Endothelial cell of umbilical vein (primary cell): ENCODE data around the gene PIK3C2G. TPM values are rescaled to one million over a fixed set of nuclear protein-coding genes. Genes with fewer than 3 reads are reported as not detected.

Source experiments
- BruUV-seq: library from RNA; stranded (reverse); fragments of 400-500 nt; replicated peaks from 2 replicates; lab custom pipeline; 2021; lab: Mats Ljungman, UMichigan
- CTCF ChIA-PET: fragments of 300-600, 350-600 bp; sonication (Branson Sonifier 250); formaldehyde crosslinking; loops from one replicate; lab custom pipeline; 2021; ENCODE audit warnings: antibody characterized with exemption, inconsistent platforms; lab: Charles Lee
- POLR2A ChIA-PET: fragments of 300-600, 350-600 bp; sonication (Branson Sonifier 250); formaldehyde crosslinking; loops from one replicate; lab custom pipeline; 2021; ENCODE audit warnings: antibody characterized with exemption, inconsistent platforms; lab: Charles Lee
- DNase-seq: peaks from one replicate; pipeline ENCODE4 v3.0.0-alpha.2; 2011; ENCODE audit warnings: low read depth, low spot score
- FAIRE-seq: peaks from 2 replicates; lab custom pipeline; 2011; peaks lifted over from hg19 to GRCh38; lab: Jason Lieb, UNC
- H2AFZ ChIP-seq: 2 replicates; pipeline ENCODE4 v1.6.0; 2012; ENCODE audit warnings: low read depth, low read length, control low read depth, inconsistent platforms
- H3K27ac ChIP-seq: 2 replicates; pipeline ENCODE4 v1.5.1; 2011; ENCODE audit warnings: low read depth, mild to moderate bottlenecking, control low read depth, low read length, moderate library complexity; ENCODE audit not compliant: insufficient read depth
- H3K27me3 ChIP-seq, 2 experiments: 2 replicates each; pipeline versions ENCODE4 v1.6.0 to v1.6.1; 2011; ENCODE audit warnings: low read length in 2 of 2, mixed read lengths in 1 of 2; ENCODE audit not compliant: control insufficient read depth in 2 of 2, insufficient read depth in 2 of 2
- H3K36me3 ChIP-seq, 2 experiments: 2 replicates in 1 of 2; 3 replicates in 1 of 2; pipeline ENCODE4 v1.5.1; 2011; ENCODE audit warnings: low read length in 2 of 2, mild to moderate bottlenecking in 1 of 2, moderate library complexity in 1 of 2; ENCODE audit not compliant: control insufficient read depth in 2 of 2, insufficient read depth in 2 of 2; ENCODE audit errors: extremely low read depth in 1 of 2
- H3K4me1 ChIP-seq: 3 replicates; pipeline ENCODE4 v1.5.1; 2011; ENCODE audit warnings: mild to moderate bottlenecking, low read length; ENCODE audit not compliant: control insufficient read depth, insufficient read depth; ENCODE audit errors: extremely low read depth
- H3K4me2 ChIP-seq: 2 replicates; pipeline ENCODE4 v1.6.1; 2011; ENCODE audit warnings: low read length, control low read depth, mixed read lengths; ENCODE audit not compliant: insufficient read depth
- H3K4me3 ChIP-seq, 3 experiments: fragments of 200-600 bp in 1 of 3; sonication (generic), shearing (Covaris generic) in 1 of 3; replicated peaks in 1 of 3; 2 replicates each; pipeline ENCODE4 v1.5.1; 2011 to 2016; ENCODE audit warnings: control low read depth in 3 of 3, low read length in 3 of 3, mild to moderate bottlenecking in 2 of 3, inconsistent platforms in 1 of 3, low read depth in 1 of 3, moderate library complexity in 1 of 3; ENCODE audit not compliant: insufficient read depth in 1 of 3
- H3K79me2 ChIP-seq: 2 replicates; pipeline ENCODE4 v1.6.0; 2012; ENCODE audit warnings: low read length, inconsistent platforms; ENCODE audit not compliant: control insufficient read depth, insufficient read depth
- H3K9ac ChIP-seq: replicated peaks from 2 replicates; pipeline ENCODE3; 2011; ENCODE audit warnings: low read length, control low read depth; ENCODE audit not compliant: insufficient read depth; ENCODE audit errors: extremely low read depth
- H3K9me1 ChIP-seq: replicated peaks from 3 replicates; pipeline ENCODE4 v1.6.0; 2011; ENCODE audit warnings: mild to moderate bottlenecking, low read length; ENCODE audit not compliant: control insufficient read depth, insufficient read depth; ENCODE audit errors: extremely low read depth
- H3K9me3 ChIP-seq: replicated peaks from 2 replicates; pipeline ENCODE4 v1.5.1; 2012; ENCODE audit warnings: low read length, inconsistent platforms; ENCODE audit not compliant: control insufficient read depth, insufficient read depth
- H4K20me1 ChIP-seq: replicated peaks from 2 replicates; pipeline ENCODE3; 2011; ENCODE audit warnings: mild to moderate bottlenecking, low read length; ENCODE audit not compliant: control insufficient read depth, insufficient read depth; ENCODE audit errors: extremely low read depth
- EZH2 ChIP-seq: IDR thresholded peaks from 2 replicates; pipeline ENCODE4 v1.6.1; 2012; ENCODE audit warnings: borderline replicate concordance, low read depth, mild to moderate bottlenecking, moderate library complexity, low read length, inconsistent platforms; ENCODE audit not compliant: severe bottlenecking
- FOS ChIP-seq: IDR thresholded peaks from 2 replicates; pipeline ENCODE4 v1.6.1; 2011; ENCODE audit warnings: mild to moderate bottlenecking, low read length, moderate library complexity, borderline replicate concordance; ENCODE audit not compliant: insufficient read depth
- GATA2 ChIP-seq: IDR thresholded peaks from 2 replicates; pipeline ENCODE4 v1.7.0; 2011; ENCODE audit warnings: low read depth, mild to moderate bottlenecking, moderate library complexity, mixed read lengths, low read length; ENCODE audit not compliant: insufficient read length, insufficient read depth
- JUN ChIP-seq: IDR thresholded peaks from 2 replicates; pipeline ENCODE4 v1.6.1; 2011; ENCODE audit warnings: borderline replicate concordance, low read depth; ENCODE audit not compliant: insufficient read length, insufficient read depth
- MAX ChIP-seq: IDR thresholded peaks from 2 replicates; pipeline ENCODE4 v1.6.1; 2011; ENCODE audit not compliant: insufficient read depth, insufficient read length
- MYC ChIP-seq: IDR thresholded peaks from one replicate; pipeline ENCODE4 v1.6.1; 2011; ENCODE audit warnings: mild to moderate bottlenecking, low read depth, low read length
- POLR2A ChIP-seq: IDR thresholded peaks from 2 replicates; pipeline ENCODE4 v1.6.1; 2012; ENCODE audit warnings: low read depth, mild to moderate bottlenecking, control low read depth, low read length
- POLR2AphosphoS5 ChIP-seq: IDR thresholded peaks from 2 replicates; pipeline ENCODE4 v1.6.1; 2012; ENCODE audit warnings: low read depth, mild to moderate bottlenecking, control low read depth, low read length, moderate library complexity; ENCODE audit not compliant: insufficient read depth
- dilution Hi-C: fragments of 300-500 bp; cut with MboI; formaldehyde crosslinking; loops from one replicate; pipeline ENCODE4 v1.15.0; 2019; ENCODE audit warnings: low sequenced_read_pairs; ENCODE audit not compliant: extremely low pct_ligation_motif_present
- intact Hi-C: fragments of 100-400 bp; cut with micrococcal nuclease; formaldehyde crosslinking; loops from one replicate; pipeline ENCODE4 v1.10.0; 2022
- polyA plus RNA-seq, 4 experiments: library from polyadenylated mRNA; depleted of rRNA in 3 of 4; stranded (reverse) in 3 of 4; unstranded in 1 of 4; fragments of >200 nt; gene quantifications; 2 replicates each; pipeline versions ENCODE4 v1.2.1 to v1.2.3, GENCODE V29; 2011 to 2012; ENCODE audit warnings: missing spikeins in 1 of 4
- total RNA-seq: library from RNA; stranded (reverse); gene quantifications from 2 replicates; pipeline ENCODE4 v1.2.3, GENCODE V29; 2021
- TF ChIP-seq, protein P1 (sequence below), 2 donors: IDR thresholded peaks; 1 replicate in 1 of 2; 2 replicates in 1 of 2; pipeline ENCODE4 v1.5.1; 2011; ENCODE audit warnings: low read length in 2 of 2, mild to moderate bottlenecking in 2 of 2, moderate library complexity in 2 of 2, control low read depth in 1 of 2, inconsistent platforms in 1 of 2, low read depth in 1 of 2; ENCODE audit not compliant: insufficient read depth in 1 of 2; ENCODE audit errors: extremely low read depth in 1 of 2

Gene PIK3C2G
- total and polyA plus RNA-seq, 2 donors (not counting 3 experiments of a cell fraction or from before 2014, with no cell fraction given) = not detected

DNA sequence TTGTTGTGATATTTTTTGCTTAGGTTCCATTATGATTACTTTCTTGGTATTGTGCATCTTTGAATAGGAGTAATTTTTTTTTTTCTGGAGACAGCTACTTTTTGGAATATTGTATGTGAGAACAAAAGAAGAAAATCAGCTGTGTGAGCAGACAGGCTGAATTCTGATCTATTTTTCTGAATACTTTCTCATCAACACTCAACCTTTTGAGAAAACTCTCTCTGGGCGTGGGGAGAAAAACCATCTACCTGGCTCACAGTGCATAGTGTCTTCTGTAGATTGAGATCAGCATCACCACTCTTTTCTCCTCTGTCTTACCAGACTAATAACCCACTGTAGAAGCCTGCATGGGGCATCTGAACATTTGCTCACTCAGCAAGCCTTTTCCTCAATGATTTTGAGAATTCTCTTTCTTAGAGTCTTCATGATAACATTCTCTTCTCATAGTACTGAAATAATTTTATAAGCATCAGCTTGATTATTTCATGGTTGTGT lies 3.3 kb downstream of the PIK3C2G start:
- no peak overlapping the region for H2AFZ ChIP-seq
- H3K27me3 ChIP-seq = no peaks in the 10 kb centered on the region
- H4K20me1 ChIP-seq = peaks cover 2% of the 10 kb centered on the region
- CTCF ChIA-PET = interaction anchor here (1.3 kb wide), 1 partner anchor 15 kb away, joined by 3 read pairs; no protein-coding TSS in a partner anchor
- no peak overlapping the region for H3K4me2 ChIP-seq
- intact Hi-C loops (no loop called here), dilution Hi-C loops (no loop called here)
- no peak overlapping the region for H3K27ac ChIP-seq
- no peaks in the 10 kb centered on the region for H3K9me3 ChIP-seq
- no peak for TF ChIP-seq EZH2
- TF ChIP-seq, protein P1, sequence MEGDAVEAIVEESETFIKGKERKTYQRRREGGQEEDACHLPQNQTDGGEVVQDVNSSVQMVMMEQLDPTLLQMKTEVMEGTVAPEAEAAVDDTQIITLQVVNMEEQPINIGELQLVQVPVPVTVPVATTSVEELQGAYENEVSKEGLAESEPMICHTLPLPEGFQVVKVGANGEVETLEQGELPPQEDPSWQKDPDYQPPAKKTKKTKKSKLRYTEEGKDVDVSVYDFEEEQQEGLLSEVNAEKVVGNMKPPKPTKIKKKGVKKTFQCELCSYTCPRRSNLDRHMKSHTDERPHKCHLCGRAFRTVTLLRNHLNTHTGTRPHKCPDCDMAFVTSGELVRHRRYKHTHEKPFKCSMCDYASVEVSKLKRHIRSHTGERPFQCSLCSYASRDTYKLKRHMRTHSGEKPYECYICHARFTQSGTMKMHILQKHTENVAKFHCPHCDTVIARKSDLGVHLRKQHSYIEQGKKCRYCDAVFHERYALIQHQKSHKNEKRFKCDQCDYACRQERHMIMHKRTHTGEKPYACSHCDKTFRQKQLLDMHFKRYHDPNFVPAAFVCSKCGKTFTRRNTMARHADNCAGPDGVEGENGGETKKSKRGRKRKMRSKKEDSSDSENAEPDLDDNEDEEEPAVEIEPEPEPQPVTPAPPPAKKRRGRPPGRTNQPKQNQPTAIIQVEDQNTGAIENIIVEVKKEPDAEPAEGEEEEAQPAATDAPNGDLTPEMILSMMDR (IDR thresholded peaks at IDR 0.05; ENCODE audit: extremely low read depth in 1 of 2, insufficient read depth in 1 of 2, low read depth in 1 of 2, low read length in 2 of 2) = no peak
- no peak for TF ChIP-seq MYC
- no peak for TF ChIP-seq JUN
- no peak for TF ChIP-seq FOS
- TF ChIP-seq POLR2A = no peak
- TF ChIP-seq MAX = no peak
- no peak for TF ChIP-seq GATA2
- no peak for TF ChIP-seq POLR2AphosphoS5
- H3K9ac ChIP-seq = no peak overlapping the region
- H3K36me3 ChIP-seq = no peaks in the 10 kb centered on the region
- DNase-seq (no peak), FAIRE-seq (no peak)
- no peaks in the 10 kb centered on the region for H3K4me1 ChIP-seq
- H3K79me2 ChIP-seq = no peaks in the 10 kb centered on the region
- BruUV-seq = no TSS peak
- POLR2A ChIA-PET = no interaction called here
- no peaks in the 10 kb centered on the region for H3K9me1 ChIP-seq
- H3K4me3 ChIP-seq = no peak overlapping the region
